DOHH2 (cell line): ENCODE measurements around the gene ANP32B.
A peak's percentile ranks its signal among the peaks of the same experiment; 100 is the strongest.

Experiments used
- H3F3A ChIP-seq: fragments of 200-600 bp; sonication (generic), shearing (Covaris generic); 2 replicates; pipeline ENCODE4 v1.6.0; 2016; ENCODE audit warnings: antibody characterized with exemption, mild to moderate bottlenecking; ENCODE audit not compliant: control insufficient read depth, insufficient read depth
- H3K27ac ChIP-seq: fragments of 200-600 bp; sonication (generic); 2 replicates; pipeline ENCODE4 v1.5.1; 2014; ENCODE audit warnings: low read depth, mild to moderate bottlenecking, low read length, moderate library complexity
- H3K27me3 ChIP-seq: fragments of 200-600 bp; sonication (generic); 2 replicates; pipeline ENCODE4 v1.6.1; 2014; ENCODE audit warnings: mild to moderate bottlenecking, low read length, mixed read lengths; ENCODE audit not compliant: control insufficient read depth
- H3K36me3 ChIP-seq: fragments of 200-600 bp; sonication (generic); 2 replicates; pipeline ENCODE4 v1.6.1; 2014; ENCODE audit warnings: mild to moderate bottlenecking, low read length, moderate library complexity, mixed read lengths; ENCODE audit not compliant: control insufficient read depth
- H3K4me1 ChIP-seq: fragments of 200-600 bp; sonication (generic); 2 replicates; pipeline ENCODE4 v1.6.1; 2014; ENCODE audit warnings: mild to moderate bottlenecking, low read length, mixed read lengths; ENCODE audit not compliant: control insufficient read depth
- H3K4me2 ChIP-seq: fragments of 200-600 bp; sonication (generic); 2 replicates; pipeline ENCODE4 v1.6.0; 2014; ENCODE audit warnings: mild to moderate bottlenecking, low read length, moderate library complexity
- H3K4me3 ChIP-seq: fragments of 200-600 bp; sonication (generic); 2 replicates; pipeline ENCODE4 v1.5.1; 2014; ENCODE audit warnings: mild to moderate bottlenecking, low read length, mixed read lengths
- H3K79me2 ChIP-seq: fragments of 200-600 bp; sonication (generic); 2 replicates; pipeline ENCODE4 v1.6.1; 2014; ENCODE audit warnings: mild to moderate bottlenecking, low read length, mixed read lengths; ENCODE audit not compliant: control insufficient read depth
- H3K9me2 ChIP-seq: fragments of 200-600 bp; sonication (generic); replicated peaks from 2 replicates; pipeline ENCODE4 v1.6.1; 2014; ENCODE audit warnings: mild to moderate bottlenecking, low read length, mixed read lengths; ENCODE audit not compliant: control insufficient read depth
- H3K9me3 ChIP-seq: fragments of 200-600 bp; sonication (generic); 2 replicates; pipeline ENCODE4 v1.6.1; 2014; ENCODE audit warnings: antibody characterized with exemption, low read length, mixed read lengths; ENCODE audit not compliant: control insufficient read depth, insufficient read depth
- H4K20me1 ChIP-seq: fragments of 200-600 bp; sonication (generic); 2 replicates; pipeline ENCODE4 v1.6.0; 2014; ENCODE audit warnings: low read depth, mild to moderate bottlenecking, antibody characterized with exemption, low read length, moderate library complexity; ENCODE audit not compliant: control insufficient read depth, insufficient read depth
- CTCF ChIP-seq: fragments of 200-600 bp; sonication (generic); IDR thresholded peaks from one replicate; pipeline ENCODE4 v1.5.1; 2014; ENCODE audit warnings: antibody characterized with exemption, mild to moderate bottlenecking, low read depth, low read length; ENCODE audit not compliant: poor library complexity, severe bottlenecking
- EZH2phosphoT487 ChIP-seq: fragments of 200-600 bp; sonication (generic); IDR thresholded peaks from 2 replicates; pipeline ENCODE4 v1.6.1; 2017; ENCODE audit warnings: borderline replicate concordance, mild to moderate bottlenecking, antibody characterized with exemption, low read length, moderate library complexity, mixed read lengths

ANP32B gene

DNA sequence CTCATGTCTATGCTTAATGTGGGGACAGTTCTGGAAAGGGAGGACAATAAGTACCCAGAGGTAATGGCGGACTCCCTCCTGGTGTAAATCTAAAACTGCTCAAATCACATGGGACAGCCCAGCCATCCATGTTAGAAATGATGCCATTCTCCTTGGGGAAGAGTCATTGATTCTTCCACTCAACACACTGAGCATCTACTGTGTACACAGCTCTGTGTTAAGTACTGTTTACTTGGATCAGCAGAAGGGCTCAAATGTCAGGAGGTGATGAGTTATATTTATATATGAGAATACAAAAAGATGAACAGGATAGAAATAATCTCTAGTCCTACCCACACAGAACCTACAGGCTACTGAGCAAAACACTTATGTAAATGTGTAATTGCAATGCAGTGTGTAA is 41.6 kb downstream of the ANP32B start:
- Histone ChIP-seq H3K79me2 (no peaks in the 10 kb centered on the region), H3F3A (peaks cover 28% of the 10 kb centered on the region), H3K4me1 (peaks cover 37% of the 10 kb centered on the region), H3K4me3 (no peak overlapping the region), H4K20me1 (no peaks in the 10 kb centered on the region), H3K9me3 (no peaks in the 10 kb centered on the region), H3K4me2 (no peak overlapping the region), H3K27ac (no peak overlapping the region), H3K9me2 (no peaks in the 10 kb centered on the region), H3K27me3 (no peaks in the 10 kb centered on the region), H3K36me3 (peaks cover 18% of the 10 kb centered on the region)
- no peak for TF ChIP-seq CTCF
- no peak for TF ChIP-seq EZH2phosphoT487

DNA sequence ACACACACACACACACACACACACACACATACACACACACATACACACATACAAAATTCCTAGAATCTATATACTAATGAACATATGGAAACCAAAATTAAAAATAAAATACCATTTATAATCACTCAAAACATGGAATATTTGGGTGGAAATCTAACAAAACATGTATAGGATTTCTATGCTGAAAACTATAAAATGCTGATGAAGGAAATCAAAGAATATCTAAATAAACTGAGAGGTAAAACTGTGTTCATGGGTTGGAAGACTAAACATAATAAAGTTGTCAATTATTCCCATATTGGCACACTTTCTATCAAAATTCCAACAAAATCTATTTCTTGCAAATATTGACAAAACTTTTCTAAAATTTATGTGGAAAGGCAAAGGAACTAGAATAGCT is 48.0 kb downstream of the ANP32B start:
- Histone ChIP-seq H3F3A (peaks cover 32% of the 10 kb centered on the region), H3K27me3 (no peaks in the 10 kb centered on the region), H4K20me1 (no peaks in the 10 kb centered on the region), H3K27ac (peak overlapping the region; percentile 93), H3K9me3 (no peaks in the 10 kb centered on the region), H3K9me2 (no peaks in the 10 kb centered on the region), H3K4me2 (peak overlapping the region; percentile 63), H3K4me3 (peak overlapping the region; percentile 57), H3K79me2 (no peaks in the 10 kb centered on the region), H3K4me1 (peaks cover 81% of the 10 kb centered on the region), H3K36me3 (no peaks in the 10 kb centered on the region)
- no peak for TF ChIP-seq EZH2phosphoT487
- TF ChIP-seq CTCF: no peak

DNA sequence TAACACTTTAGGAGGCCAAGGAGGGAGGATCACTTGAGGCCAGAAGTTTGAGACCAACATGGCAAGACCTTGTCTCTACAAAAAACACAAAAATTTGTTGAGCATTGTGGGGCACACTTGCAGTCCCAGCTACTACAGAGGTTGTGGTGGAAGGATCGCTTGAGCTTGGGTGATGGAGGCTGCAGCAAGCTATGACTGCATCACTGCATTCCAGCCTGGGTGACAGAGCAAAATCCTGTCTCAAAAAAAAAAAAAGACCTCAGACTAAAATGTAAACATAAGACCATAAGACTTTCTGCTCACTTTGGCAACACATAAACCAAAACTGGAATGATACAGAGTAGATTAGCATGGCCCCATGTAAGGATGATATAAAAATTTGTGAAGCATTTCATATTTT is 48.8 kb downstream of the ANP32B start:
- Histone ChIP-seq H3K9me2 (no peaks in the 10 kb centered on the region), H3K4me2 (peak overlapping the region; percentile 63), H3F3A (peaks cover 30% of the 10 kb centered on the region), H3K27ac (peak overlapping the region; percentile 93), H3K27me3 (no peaks in the 10 kb centered on the region), H3K9me3 (no peaks in the 10 kb centered on the region), H3K4me1 (peaks cover 89% of the 10 kb centered on the region), H4K20me1 (no peaks in the 10 kb centered on the region), H3K79me2 (no peaks in the 10 kb centered on the region), H3K4me3 (peak overlapping the region; percentile 57), H3K36me3 (no peaks in the 10 kb centered on the region)
- TF ChIP-seq EZH2phosphoT487 (no peak), CTCF (no peak)
